Eye (tissue), 1 donor: ENCODE data around the gene VDR.
A peak's percentile ranks its signal among the peaks of the same experiment; 100 is the strongest.

Experiments used
- DNase-seq: peaks from one replicate; pipeline ENCODE4 v3.0.0-alpha.2; 2015

VDR gene

GRCh38 chr12:47904713-47905709 is at the start of gene VDR:
Gene VDR (minus strand): TSS chr12:47904994. CDS start chr12:47879113, 25,881 bp downstream.
- peak; percentile 75 for DNase-seq

- no peak for DNase-seq
These were observed 49.3 kb upstream of the VDR start for GRCh38 chr12:47954058-47954457.

GRCh38 chr12:47950856-47951468 is 46.2 kb upstream of the VDR start:
- DNase-seq = no peak

- DNase-seq = peak; percentile 86
These were observed 44.9 kb upstream of the VDR start for GRCh38 chr12:47949441-47950341.

GRCh38 chr12:47947341-47947740 is 42.5 kb upstream of the VDR start:
- peak; percentile 23 for DNase-seq

GRCh38 chr12:47946413-47947323 is 41.9 kb upstream of the VDR start:
- no peak for DNase-seq

GRCh38 chr12:47945341-47945728 is 40.5 kb upstream of the VDR start:
- DNase-seq = no peak

GRCh38 chr12:47944685-47945340 is 40.0 kb upstream of the VDR start:
- no peak for DNase-seq

- DNase-seq = no peak
These were observed 39.0 kb upstream of the VDR start for GRCh38 chr12:47943623-47944340.

- no peak for DNase-seq
These were observed 37.9 kb upstream of the VDR start for GRCh38 chr12:47942614-47943225.

GRCh38 chr12:47941871-47942613 is 37.2 kb upstream of the VDR start:
- peak; percentile 86 for DNase-seq

- DNase-seq = no peak
These were observed 36.6 kb upstream of the VDR start for GRCh38 chr12:47941475-47941780.

- no peak for DNase-seq
These were observed 36.1 kb upstream of the VDR start for GRCh38 chr12:47940773-47941474.

GRCh38 chr12:47939009-47939601 is 34.3 kb upstream of the VDR start:
- no peak for DNase-seq

- DNase-seq = no peak
These were observed 33.8 kb upstream of the VDR start for GRCh38 chr12:47938594-47938993.

- DNase-seq = no peak
These were observed 33.3 kb upstream of the VDR start for GRCh38 chr12:47938093-47938492.

- DNase-seq = peak; percentile 48
These were observed 30.4 kb upstream of the VDR start for GRCh38 chr12:47935184-47935583.

GRCh38 chr12:47931187-47931586 is 26.4 kb upstream of the VDR start:
- no peak for DNase-seq

- DNase-seq = no peak
These were observed 25.8 kb upstream of the VDR start for GRCh38 chr12:47930634-47931033.
